GM21447 (cell line): ENCODE measurements around the gene GIPC3.

Source experiments
- ATAC-seq: cut with Tn5 transposase; IDR thresholded peaks from one replicate; pipeline ENCODE4 v1.9.1; 2021; ENCODE audit not compliant: unreplicated experiment

Gene GIPC3, protein sequence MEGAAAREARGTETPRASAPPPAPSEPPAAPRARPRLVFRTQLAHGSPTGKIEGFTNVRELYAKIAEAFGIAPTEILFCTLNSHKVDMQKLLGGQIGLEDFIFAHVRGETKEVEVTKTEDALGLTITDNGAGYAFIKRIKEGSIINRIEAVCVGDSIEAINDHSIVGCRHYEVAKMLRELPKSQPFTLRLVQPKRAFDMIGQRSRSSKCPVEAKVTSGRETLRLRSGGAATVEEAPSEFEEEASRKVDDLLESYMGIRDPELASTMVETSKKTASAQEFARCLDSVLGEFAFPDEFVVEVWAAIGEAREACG

DNA sequence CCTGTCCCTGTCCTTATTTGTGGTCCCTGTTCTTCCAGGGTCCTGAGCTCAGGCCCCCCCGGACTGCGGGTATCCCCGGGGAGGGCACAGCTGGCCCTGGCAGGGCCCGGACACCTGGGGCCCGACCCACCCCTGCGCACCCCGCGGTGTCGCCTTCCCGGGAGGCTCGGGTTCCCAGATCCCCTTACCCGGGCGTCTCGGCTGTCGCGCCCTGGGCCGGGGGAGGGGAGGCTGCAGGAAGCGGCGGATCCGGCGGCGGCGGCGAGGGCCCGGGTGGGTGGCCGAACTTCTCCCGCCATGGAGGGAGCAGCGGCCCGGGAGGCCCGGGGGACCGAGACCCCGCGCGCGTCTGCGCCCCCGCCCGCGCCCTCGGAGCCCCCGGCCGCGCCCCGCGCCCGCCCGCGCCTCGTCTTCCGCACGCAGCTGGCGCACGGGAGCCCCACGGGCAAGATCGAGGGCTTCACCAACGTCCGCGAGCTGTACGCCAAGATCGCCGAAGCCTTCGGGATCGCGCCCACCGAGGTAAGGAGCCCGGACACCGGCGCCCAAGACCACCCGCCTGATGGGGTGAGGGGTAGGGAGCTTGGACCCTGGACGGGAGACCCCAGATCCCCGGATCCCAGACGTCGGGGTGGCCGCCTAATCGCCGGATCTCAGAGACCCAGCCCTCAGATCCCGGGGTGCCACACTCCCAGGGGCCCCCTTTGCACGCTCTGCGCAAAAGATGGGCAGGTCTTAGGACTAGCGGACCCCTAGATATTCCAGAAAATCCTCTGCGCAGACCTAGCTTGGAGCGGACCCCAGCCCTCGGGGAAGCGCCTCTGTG, at the start of gene GIPC3:
Gene GIPC3 (plus strand): TSS at position 178 of the 826 bp plus-strand sequence. CDS start 120 bp downstream, at position 298.
- ATAC-seq, result no peak

DNA sequence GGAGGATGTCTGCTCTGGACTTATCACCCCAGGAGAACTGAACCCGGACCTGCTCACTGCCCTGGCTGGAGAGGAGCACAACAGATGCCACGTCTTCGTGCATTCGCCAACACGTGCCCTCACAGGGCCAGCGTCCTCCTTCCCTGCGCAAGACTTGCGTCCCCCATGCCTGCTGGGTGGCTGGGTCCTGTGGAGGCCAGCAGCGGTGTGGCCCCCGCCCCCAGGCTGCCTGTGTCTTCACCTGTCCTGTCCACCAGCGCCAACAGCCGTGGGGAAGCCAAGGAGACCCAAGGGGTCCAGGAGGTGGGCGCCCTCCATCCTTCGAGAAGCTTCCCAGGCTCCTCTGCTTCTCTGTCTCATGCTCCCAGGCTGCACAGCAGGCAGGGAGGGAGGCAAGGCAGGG, 49.7 kb upstream of the GIPC3 start:
- ATAC-seq, result no peak

- ATAC-seq, result no peak
Measured at GRCh38 chr19:3535981-3536380, 49.3 kb upstream of the GIPC3 start.

DNA sequence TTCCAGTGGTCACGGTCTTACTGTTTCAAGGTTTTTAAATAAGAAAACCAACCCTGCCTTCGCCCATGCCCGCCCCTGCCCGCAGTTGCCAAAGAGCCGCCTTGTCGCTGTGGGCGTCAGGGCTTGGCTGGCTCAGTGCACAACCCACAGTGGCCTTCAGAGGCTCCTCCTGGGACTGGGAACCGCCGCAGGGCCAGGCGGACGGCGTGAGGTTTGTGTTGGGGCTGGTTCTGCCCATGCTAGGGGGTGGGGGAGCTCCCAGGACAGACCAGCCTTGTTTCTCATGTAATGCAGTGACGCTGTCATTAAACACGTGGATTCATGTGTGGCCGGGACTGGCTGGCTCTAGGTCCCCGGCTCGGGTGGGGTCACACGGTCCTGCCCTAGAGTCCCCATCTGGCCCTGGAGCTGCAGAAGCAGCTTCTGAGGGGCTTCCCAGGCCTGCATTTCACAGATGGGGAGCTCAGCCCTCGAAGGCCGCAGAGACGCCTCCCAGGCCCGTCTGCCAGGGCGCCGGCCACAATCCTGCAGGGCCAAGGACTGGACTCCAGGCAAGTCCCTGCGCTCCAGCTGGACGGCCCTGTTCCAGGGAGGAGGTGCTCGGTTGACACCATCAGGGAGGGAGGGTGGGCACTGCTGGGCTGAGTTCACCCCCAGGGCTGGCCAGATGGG, 48.7 kb upstream of the GIPC3 start:
- no peak for ATAC-seq

DNA sequence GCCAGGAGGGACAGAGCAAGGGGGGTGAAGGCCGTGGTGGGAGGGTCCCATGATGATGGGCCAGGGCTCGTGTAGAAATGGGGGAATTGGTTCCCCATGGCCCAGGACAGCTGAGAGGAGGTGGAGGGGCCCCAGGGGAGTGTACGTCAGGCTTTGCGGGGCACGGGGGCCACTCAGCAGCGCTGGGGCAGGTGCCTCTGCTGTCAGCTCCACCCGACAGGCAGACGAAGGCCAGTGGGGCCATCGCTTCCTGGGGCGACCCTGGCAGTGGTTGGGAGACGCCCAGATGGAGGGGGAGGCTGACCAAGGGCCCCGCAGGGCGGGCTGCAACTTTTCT, 48.2 kb upstream of the GIPC3 start:
- ATAC-seq, result no peak

DNA sequence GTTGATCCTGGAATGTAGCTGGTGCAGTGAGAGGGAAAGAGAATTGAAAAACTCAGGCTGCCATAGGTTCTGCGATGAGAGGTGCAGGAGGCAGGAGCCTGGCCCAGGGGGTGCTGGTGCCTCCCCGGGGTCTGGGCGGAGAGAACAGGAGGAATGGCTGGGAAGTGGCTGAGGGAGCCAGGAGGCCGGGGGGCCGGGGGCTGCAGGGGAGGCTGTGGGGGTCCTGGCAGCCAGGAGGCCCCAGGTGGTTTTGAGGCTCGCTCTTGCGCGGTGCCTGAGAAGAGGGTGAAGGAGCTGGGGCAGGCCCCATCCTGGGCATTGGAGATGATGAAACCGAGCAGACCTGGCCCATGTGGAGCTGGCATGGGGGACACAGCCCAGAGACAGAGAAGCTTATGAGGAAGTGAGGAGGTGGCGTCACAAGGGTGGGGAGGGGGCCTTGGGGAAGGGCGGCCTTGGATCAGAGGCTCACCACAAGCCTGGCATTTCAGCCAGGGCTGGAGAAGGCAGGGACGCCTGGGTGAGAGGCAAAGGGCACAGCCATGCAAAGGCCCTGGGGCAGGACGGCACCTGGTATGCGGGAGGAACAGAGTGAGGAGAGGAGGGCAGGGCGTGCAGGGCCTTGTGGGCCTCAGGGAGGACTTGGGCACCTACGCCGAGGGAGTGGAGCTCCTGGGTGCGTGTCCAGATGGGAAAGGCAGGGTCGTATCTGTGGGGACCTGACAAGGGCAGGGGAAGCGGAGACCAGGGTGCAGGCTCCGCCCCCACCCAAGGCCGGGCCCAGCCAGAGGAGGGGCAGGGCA, 47.6 kb upstream of the GIPC3 start:
- ATAC-seq, result no peak

- no peak for ATAC-seq
Measured at GRCh38 chr19:3538258-3538929, 46.9 kb upstream of the GIPC3 start.

GRCh38 chr19:3538965-3539755, 46.1 kb upstream of the GIPC3 start, which contains the start of gene TEKTIP1:
Gene TEKTIP1, plus strand, starts transcription at chr19:3539174. Its CDS starts 4 bp downstream, at chr19:3539178.
- ATAC-seq, result no peak

GRCh38 chr19:3539756-3540118, 45.5 kb upstream of the GIPC3 start:
- no peak for ATAC-seq

- ATAC-seq, result no peak
Measured at GRCh38 chr19:3543150-3544057, 41.9 kb upstream of the GIPC3 start.

- no peak for ATAC-seq
Measured at GRCh38 chr19:3544058-3544376, 41.3 kb upstream of the GIPC3 start.

DNA sequence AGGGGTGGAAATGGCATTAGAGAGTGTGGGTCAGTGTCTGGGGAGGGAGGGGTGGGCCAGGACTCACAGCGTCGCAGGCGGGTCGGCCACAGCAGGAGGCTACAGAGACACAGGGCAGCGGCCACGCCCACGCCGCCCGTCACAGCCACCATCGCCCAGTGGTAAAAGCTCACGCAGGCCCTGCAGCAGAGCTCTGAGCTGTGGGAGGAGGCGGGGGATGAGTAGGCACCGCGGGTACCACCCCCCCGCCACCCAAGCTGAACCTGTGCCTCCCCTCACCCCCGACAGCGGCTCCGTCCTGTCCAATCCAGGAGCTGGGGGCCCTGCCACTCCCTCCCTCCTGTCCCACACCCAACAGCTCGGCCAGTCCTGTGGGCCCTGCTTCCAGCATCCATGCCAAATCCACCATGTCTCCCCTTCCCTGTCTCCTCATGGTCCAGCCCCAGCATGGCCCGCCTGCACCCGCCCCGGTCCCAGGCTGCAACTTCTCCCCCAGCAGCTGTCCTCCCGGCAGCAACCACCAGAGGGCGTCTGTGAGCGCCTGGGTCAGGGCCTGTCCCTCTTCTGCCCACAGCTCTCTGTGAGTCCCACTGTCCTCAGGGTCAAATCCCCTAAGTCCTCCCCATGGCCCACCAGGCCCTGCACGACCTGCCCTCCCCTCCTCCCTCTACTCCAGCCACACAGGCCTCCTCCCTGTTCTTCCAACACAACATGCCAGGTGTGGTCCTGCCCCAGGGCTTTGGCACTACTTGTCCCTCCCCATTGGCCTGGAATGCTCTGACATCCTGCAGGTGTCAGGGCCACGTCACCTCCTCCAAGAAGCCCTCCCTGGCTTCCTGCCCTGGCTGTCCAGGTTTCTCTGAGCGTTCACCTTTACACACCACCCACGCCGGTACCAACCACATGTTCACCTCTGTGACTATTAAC, 40.3 kb upstream of the GIPC3 start:
- ATAC-seq, result no peak

- no peak for ATAC-seq
Measured at GRCh38 chr19:3545669-3546034, 39.6 kb upstream of the GIPC3 start.

DNA sequence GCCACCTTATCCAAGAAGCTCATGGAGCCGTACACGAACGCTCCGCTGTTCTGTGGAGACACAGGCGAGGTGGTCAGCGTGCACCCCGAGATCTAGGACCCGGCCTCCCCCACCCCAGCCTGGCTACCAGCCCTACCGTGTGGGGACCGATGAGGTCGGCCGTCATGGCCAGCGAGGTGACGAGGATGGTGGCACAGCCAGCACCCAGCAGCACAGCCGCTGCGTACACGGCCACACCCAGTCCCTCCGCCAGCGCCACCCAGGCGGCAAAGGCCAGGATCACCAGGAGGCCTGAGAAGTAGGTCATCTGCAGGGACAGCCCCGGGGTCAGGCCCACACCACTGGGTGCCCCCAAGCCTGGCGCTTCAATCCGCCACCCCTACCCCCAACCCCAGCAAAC, 39.2 kb upstream of the GIPC3 start:
- ATAC-seq, result no peak

DNA sequence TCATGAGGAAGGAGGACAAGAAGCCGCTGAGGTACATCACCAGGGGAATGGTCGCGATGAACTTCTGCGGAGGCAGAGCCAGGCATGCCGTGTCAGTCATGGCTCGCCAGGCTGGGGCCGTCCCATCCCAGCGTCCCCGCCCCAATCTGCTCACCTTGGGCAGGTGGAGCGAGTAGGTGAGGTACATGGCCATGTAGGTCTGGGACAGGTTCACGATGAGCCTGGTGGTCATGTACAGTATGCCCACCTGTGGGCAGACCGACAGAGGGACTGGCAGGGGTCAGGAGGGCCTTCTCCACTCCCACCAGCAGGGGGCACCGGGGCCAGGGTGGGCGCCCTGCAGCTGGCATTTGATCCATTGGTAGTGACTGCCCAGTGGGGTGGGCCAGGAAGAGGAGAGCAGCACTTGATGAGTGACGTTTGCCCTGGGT, 38.0 kb upstream of the GIPC3 start:
- no peak for ATAC-seq

DNA sequence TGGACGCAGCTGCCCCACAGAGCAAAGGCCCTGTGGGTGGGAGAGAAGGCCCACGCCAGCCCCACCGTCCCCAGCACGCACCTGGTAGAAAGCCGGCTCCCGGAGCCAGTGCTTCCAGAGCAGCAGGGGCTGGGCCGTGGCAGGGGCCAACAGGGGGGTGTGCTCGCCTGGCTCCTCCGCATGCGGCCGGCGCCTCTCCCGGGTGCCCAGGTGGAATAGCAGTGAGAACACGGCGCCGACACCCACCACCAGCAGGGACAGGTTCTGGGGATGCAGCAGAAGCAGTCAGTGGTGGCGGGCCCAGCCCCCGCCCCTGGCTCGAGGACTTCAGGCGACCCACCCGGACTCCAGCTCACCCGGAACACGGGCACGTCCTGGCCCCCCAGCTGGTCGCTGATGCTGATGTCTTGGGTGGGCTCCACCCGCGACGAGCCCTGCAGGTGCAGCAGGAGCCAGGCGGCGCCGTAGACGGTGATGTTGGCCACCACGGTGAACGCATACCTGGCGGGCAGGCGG, 37.5 kb upstream of the GIPC3 start:
- no peak for ATAC-seq

- ATAC-seq, result no peak
Measured at GRCh38 chr19:3548606-3549005, 36.7 kb upstream of the GIPC3 start.

DNA sequence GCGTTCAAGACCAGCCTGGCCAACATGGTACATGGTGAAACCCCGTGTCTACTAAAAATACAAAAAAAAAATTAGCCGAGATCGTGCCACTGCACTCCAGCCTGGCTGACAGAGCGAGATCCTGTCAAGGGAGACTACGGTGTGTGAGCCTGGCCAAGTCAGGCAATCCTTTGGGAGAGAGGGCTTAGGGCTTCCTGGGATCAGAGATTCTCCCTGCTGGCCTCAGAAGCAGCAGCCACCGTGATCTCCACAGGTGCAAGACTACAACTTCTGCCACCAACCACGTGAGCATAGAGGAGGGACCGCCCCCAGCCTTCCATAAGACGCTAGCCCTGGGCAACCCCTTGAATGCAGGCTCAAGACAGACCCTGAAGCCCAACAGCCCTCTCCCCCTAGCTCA, 35.5 kb upstream of the GIPC3 start:
- no peak for ATAC-seq
